Measurements from ENCODE around the gene CCT7. TPM values are rescaled to one million over a fixed set of nuclear protein-coding genes. Genes with fewer than 3 reads are reported as not detected.

Gene CCT7
- total RNA-seq, 1 experiment from 2014 or later, result 538 TPM

GRCh38 chr2:73295751-73296400, 61.8 kb downstream of the CCT7 start:
- Histone ChIP-seq H3K4me1 (ENCODE audit: insufficient read depth, low read length) (no peaks in the 10 kb centered on the region), H3K27ac (ENCODE audit: low read length) (no peak overlapping the region), H3K9ac (ENCODE audit: low read length) (no peak overlapping the region), H3K36me3 (ENCODE audit: low read depth, low read length) (no peaks in the 10 kb centered on the region), H3K27me3 (ENCODE audit: low read length) (peaks cover 94% of the 10 kb centered on the region), H3K4me2 (ENCODE audit: low read length) (no peak overlapping the region), H3F3A (ENCODE audit: low read length, unreplicated experiment) (no peaks in the 10 kb centered on the region), H3K9me3 (ENCODE audit: low read length) (no peaks in the 10 kb centered on the region), H4K20me1 (ENCODE audit: low read length) (no peaks in the 10 kb centered on the region), H3K79me2 (ENCODE audit: low read length) (no peaks in the 10 kb centered on the region), H3K9me2 (replicated peaks; ENCODE audit: low read length) (no peaks in the 10 kb centered on the region), H2AFZ (ENCODE audit: low read length) (no peak overlapping the region), H3K4me3 (ENCODE audit: low read length) (no peak overlapping the region)
- TF ChIP-seq EZH2phosphoT487 (IDR thresholded peaks at IDR 0.05; ENCODE audit: borderline replicate concordance, low read length), result no peak
- TF ChIP-seq EZH2 (IDR thresholded peaks at IDR 0.05; ENCODE audit: low read length, unreplicated experiment), result no peak
- TF ChIP-seq, protein P1, sequence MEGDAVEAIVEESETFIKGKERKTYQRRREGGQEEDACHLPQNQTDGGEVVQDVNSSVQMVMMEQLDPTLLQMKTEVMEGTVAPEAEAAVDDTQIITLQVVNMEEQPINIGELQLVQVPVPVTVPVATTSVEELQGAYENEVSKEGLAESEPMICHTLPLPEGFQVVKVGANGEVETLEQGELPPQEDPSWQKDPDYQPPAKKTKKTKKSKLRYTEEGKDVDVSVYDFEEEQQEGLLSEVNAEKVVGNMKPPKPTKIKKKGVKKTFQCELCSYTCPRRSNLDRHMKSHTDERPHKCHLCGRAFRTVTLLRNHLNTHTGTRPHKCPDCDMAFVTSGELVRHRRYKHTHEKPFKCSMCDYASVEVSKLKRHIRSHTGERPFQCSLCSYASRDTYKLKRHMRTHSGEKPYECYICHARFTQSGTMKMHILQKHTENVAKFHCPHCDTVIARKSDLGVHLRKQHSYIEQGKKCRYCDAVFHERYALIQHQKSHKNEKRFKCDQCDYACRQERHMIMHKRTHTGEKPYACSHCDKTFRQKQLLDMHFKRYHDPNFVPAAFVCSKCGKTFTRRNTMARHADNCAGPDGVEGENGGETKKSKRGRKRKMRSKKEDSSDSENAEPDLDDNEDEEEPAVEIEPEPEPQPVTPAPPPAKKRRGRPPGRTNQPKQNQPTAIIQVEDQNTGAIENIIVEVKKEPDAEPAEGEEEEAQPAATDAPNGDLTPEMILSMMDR (conservative IDR thresholded peaks at IDR 0.05; ENCODE audit: low read depth, low read length), result no peak
- CTCF ChIA-PET, result no interaction called here
- BruUV-seq (replicated peaks), result no TSS peak
- ATAC-seq (peak; percentile 16; the same call in 1 of the 2 replicates), DNase-seq (peak; percentile 60)
- POLR2A ChIA-PET (ENCODE audit: unreplicated experiment), result no interaction called here
- intact Hi-C loops (cut with micrococcal nuclease), result no loop called here

- CTCF ChIA-PET, result no interaction called here
- H3K4me2 ChIP-seq (ENCODE audit: low read length), result no peak overlapping the region
- H3K9me2 ChIP-seq (replicated peaks; ENCODE audit: low read length), result no peaks in the 10 kb centered on the region
- no peaks in the 10 kb centered on the region for H4K20me1 ChIP-seq (ENCODE audit: low read length)
- BruUV-seq (replicated peaks), result no TSS peak
- H3K36me3 ChIP-seq (ENCODE audit: low read depth, low read length), result no peaks in the 10 kb centered on the region
- no peak overlapping the region for H3K9ac ChIP-seq (ENCODE audit: low read length)
- H3K79me2 ChIP-seq (ENCODE audit: low read length), result no peaks in the 10 kb centered on the region
- ATAC-seq, result no peak
- H3K9me3 ChIP-seq (ENCODE audit: low read length), result no peaks in the 10 kb centered on the region
- no peak overlapping the region for H2AFZ ChIP-seq (ENCODE audit: low read length)
- intact Hi-C loops (cut with micrococcal nuclease), result no loop called here
- DNase-seq, result no peak
- no peak for TF ChIP-seq EZH2phosphoT487 (IDR thresholded peaks at IDR 0.05; ENCODE audit: borderline replicate concordance, low read length)
- TF ChIP-seq, protein P1 (conservative IDR thresholded peaks at IDR 0.05; ENCODE audit: low read depth, low read length), result no peak
- H3K4me3 ChIP-seq (ENCODE audit: low read length), result no peak overlapping the region
- no peaks in the 10 kb centered on the region for H3F3A ChIP-seq (ENCODE audit: low read length, unreplicated experiment)
- no peaks in the 10 kb centered on the region for H3K4me1 ChIP-seq (ENCODE audit: insufficient read depth, low read length)
- H3K27ac ChIP-seq (ENCODE audit: low read length), result no peak overlapping the region
- peaks cover 94% of the 10 kb centered on the region for H3K27me3 ChIP-seq (ENCODE audit: low read length)
- POLR2A ChIA-PET (ENCODE audit: unreplicated experiment), result no interaction called here
Observed at GRCh38 chr2:73297151-73297559, 63.0 kb downstream of the CCT7 start.

DNA sequence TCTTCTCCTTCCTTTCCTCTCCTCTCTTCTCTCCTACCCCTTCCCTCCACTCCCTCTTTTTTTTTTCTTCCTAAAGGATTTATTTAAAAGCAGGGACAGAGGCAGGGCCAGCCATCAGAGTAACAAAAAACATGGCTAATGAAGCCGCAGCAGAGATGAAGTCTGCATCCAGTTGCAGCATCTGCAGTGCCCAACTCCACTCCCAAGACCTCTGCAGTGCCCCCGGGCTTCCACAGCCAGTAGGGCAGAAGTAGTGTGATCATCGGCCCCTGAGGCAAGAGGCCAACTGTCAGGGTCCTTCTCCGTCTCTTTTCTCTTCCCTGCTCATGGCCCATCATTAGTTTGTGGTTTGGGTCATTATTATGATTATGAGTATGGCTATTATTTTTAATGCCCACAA, 63.5 kb downstream of the CCT7 start:
- H3K4me1 ChIP-seq (ENCODE audit: insufficient read depth, low read length), result no peaks in the 10 kb centered on the region
- H3F3A ChIP-seq (ENCODE audit: low read length, unreplicated experiment), result no peaks in the 10 kb centered on the region
- intact Hi-C loops (cut with micrococcal nuclease), result no loop called here
- H3K27me3 ChIP-seq (ENCODE audit: low read length), result peaks cover 94% of the 10 kb centered on the region
- H3K9me2 ChIP-seq (replicated peaks; ENCODE audit: low read length), result no peaks in the 10 kb centered on the region
- H3K9ac ChIP-seq (ENCODE audit: low read length), result no peak overlapping the region
- TF ChIP-seq EZH2 (IDR thresholded peaks at IDR 0.05; ENCODE audit: low read length, unreplicated experiment), result no peak
- TF ChIP-seq, protein P1 (conservative IDR thresholded peaks at IDR 0.05; ENCODE audit: low read depth, low read length), result no peak
- TF ChIP-seq EZH2phosphoT487 (IDR thresholded peaks at IDR 0.05; ENCODE audit: borderline replicate concordance, low read length), result no peak
- H3K79me2 ChIP-seq (ENCODE audit: low read length), result no peaks in the 10 kb centered on the region
- POLR2A ChIA-PET (ENCODE audit: unreplicated experiment), result no interaction called here
- H2AFZ ChIP-seq (ENCODE audit: low read length), result no peak overlapping the region
- CTCF ChIA-PET, result no interaction called here
- no peak overlapping the region for H3K4me3 ChIP-seq (ENCODE audit: low read length)
- ATAC-seq (no peak), DNase-seq (no peak)
- H3K27ac ChIP-seq (ENCODE audit: low read length), result no peak overlapping the region
- no peak overlapping the region for H3K4me2 ChIP-seq (ENCODE audit: low read length)
- H4K20me1 ChIP-seq (ENCODE audit: low read length), result no peaks in the 10 kb centered on the region
- no TSS peak for BruUV-seq (replicated peaks)
- H3K9me3 ChIP-seq (ENCODE audit: low read length), result no peaks in the 10 kb centered on the region
- H3K36me3 ChIP-seq (ENCODE audit: low read depth, low read length), result no peaks in the 10 kb centered on the region

All from PC-3 (cell line).